GM18868 (cell line): ENCODE measurements around the gene FXR2.

Experiments used
- ATAC-seq: cut with Tn5 transposase; IDR thresholded peaks from one replicate; pipeline ENCODE4 v1.9.1; 2021; ENCODE audit warnings: mild to moderate bottlenecking, moderate library complexity; ENCODE audit not compliant: unreplicated experiment

FXR2 gene

GRCh38 chr17:7573324-7574080, 41.2 kb downstream of the FXR2 start:
- ATAC-seq: peak; percentile 21

- ATAC-seq: no peak
These were observed 41.9 kb downstream of the FXR2 start for GRCh38 chr17:7572588-7573323.

GRCh38 chr17:7572338-7572587, 42.4 kb downstream of the FXR2 start:
- peak; percentile 89 for ATAC-seq

- no peak for ATAC-seq
These were observed 44.3 kb downstream of the FXR2 start for GRCh38 chr17:7570351-7570750.

- ATAC-seq: no peak
These were observed 45.1 kb downstream of the FXR2 start for GRCh38 chr17:7569571-7569970.

GRCh38 chr17:7563115-7563869, 51.4 kb downstream of the FXR2 start:
- ATAC-seq: no peak

GRCh38 chr17:7562208-7562605, 52.5 kb downstream of the FXR2 start:
- ATAC-seq: no peak

- ATAC-seq: peak; percentile 59
These were observed 53.0 kb downstream of the FXR2 start, which contains the start of gene SENP3 for GRCh38 chr17:7561589-7562207. TSS of gene SENP3 (plus strand) at chr17:7561919. CDS start at chr17:7563077, 1,158 bp downstream.

- ATAC-seq: peak; percentile 53
These were observed 53.6 kb downstream of the FXR2 start for GRCh38 chr17:7561028-7561575.

GRCh38 chr17:7560172-7561027, 54.3 kb downstream of the FXR2 start:
- ATAC-seq: no peak

- ATAC-seq: no peak
These were observed 55.2 kb downstream of the FXR2 start for GRCh38 chr17:7559320-7560171.

GRCh38 chr17:7558544-7559319, 56.0 kb downstream of the FXR2 start, which contains the start of gene TNFSF13:
TSS of gene TNFSF13 (plus strand) at chr17:7558750. CDS start at chr17:7559040, 290 bp downstream.
- no peak for ATAC-seq

- peak; percentile 30 for ATAC-seq
These were observed 56.7 kb downstream of the FXR2 start for GRCh38 chr17:7557775-7558543.

GRCh38 chr17:7557147-7557764, 57.4 kb downstream of the FXR2 start:
- no peak for ATAC-seq

GRCh38 chr17:7556627-7557026, 58.1 kb downstream of the FXR2 start:
- no peak for ATAC-seq

GRCh38 chr17:7555320-7555948, 59.3 kb downstream of the FXR2 start:
- no peak for ATAC-seq

GRCh38 chr17:7553356-7553755, 61.3 kb downstream of the FXR2 start:
- ATAC-seq: no peak
